Nephron (organoid): ENCODE data around the gene TBC1D13.

Experiments
- H3K27ac Mint-ChIP-seq, 3 experiments: 2 replicates each; pipeline ENCODE4 v1.8.0; 2020; ENCODE audit warnings: mixed read lengths in 3 of 3, mild to moderate bottlenecking in 2 of 3, moderate library complexity in 1 of 3
- H3K27me3 Mint-ChIP-seq: 2 replicates; pipeline ENCODE4 v1.8.0; 2021; ENCODE audit warnings: low read depth, mild to moderate bottlenecking, moderate library complexity, mixed read lengths
- H3K36me3 Mint-ChIP-seq: 2 replicates; pipeline ENCODE4 v1.8.0; 2020; ENCODE audit warnings: low read depth, mixed read lengths
- H3K4me1 Mint-ChIP-seq: 2 replicates; pipeline ENCODE4 v1.8.0; 2020; ENCODE audit warnings: mixed read lengths
- H3K4me3 Mint-ChIP-seq, 3 experiments: 2 replicates each; pipeline ENCODE4 v1.8.0; 2020; ENCODE audit warnings: mild to moderate bottlenecking in 3 of 3, mixed read lengths in 3 of 3, moderate library complexity in 2 of 3
- H3K9me3 Mint-ChIP-seq: 2 replicates; pipeline ENCODE4 v1.8.0; 2020; ENCODE audit warnings: mixed read lengths
- TF ChIP-seq, protein P1 (sequence below), 3 experiments: fragments of 200-600 bp; sonication (generic); IDR thresholded peaks; one replicate each; pipeline ENCODE4 v1.5.0; 2021; ENCODE audit warnings: antibody characterized with exemption in 3 of 3; ENCODE audit not compliant: unreplicated experiment in 3 of 3

The TBC1D13 gene

DNA sequence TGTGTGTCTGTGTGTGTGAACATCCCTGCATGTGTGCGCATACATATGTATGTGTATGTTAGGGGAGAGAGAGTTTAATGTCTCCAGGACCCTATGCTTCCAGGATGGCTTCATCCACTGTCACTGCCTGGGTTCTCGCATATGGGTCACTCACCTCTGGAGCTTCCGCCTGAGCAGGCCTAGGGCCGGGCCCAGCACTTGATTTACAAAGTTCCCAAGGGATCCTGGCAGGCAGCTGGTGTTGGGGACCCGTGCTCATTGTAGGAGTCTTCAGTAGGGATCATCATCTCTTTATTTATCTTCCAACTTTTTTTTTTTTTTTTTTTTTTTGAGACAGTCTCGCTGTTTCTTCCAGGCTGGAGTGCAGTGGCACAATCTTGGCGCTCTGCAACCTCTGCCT, 13.0 kb downstream of the TBC1D13 start:
- Mint-ChIP-seq H3K4me3 (no peak overlapping the region), H3K9me3 (no peaks in the 10 kb centered on the region), H3K4me1 (no peaks in the 10 kb centered on the region), H3K36me3 (peaks cover 47% of the 10 kb centered on the region), H3K27me3 (no peaks in the 10 kb centered on the region), H3K27ac (no peak overlapping the region)
- TF ChIP-seq, protein P1, sequence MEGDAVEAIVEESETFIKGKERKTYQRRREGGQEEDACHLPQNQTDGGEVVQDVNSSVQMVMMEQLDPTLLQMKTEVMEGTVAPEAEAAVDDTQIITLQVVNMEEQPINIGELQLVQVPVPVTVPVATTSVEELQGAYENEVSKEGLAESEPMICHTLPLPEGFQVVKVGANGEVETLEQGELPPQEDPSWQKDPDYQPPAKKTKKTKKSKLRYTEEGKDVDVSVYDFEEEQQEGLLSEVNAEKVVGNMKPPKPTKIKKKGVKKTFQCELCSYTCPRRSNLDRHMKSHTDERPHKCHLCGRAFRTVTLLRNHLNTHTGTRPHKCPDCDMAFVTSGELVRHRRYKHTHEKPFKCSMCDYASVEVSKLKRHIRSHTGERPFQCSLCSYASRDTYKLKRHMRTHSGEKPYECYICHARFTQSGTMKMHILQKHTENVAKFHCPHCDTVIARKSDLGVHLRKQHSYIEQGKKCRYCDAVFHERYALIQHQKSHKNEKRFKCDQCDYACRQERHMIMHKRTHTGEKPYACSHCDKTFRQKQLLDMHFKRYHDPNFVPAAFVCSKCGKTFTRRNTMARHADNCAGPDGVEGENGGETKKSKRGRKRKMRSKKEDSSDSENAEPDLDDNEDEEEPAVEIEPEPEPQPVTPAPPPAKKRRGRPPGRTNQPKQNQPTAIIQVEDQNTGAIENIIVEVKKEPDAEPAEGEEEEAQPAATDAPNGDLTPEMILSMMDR (IDR thresholded peaks at IDR 0.05; ENCODE audit: unreplicated experiment in 3 of 3), result no peak

DNA sequence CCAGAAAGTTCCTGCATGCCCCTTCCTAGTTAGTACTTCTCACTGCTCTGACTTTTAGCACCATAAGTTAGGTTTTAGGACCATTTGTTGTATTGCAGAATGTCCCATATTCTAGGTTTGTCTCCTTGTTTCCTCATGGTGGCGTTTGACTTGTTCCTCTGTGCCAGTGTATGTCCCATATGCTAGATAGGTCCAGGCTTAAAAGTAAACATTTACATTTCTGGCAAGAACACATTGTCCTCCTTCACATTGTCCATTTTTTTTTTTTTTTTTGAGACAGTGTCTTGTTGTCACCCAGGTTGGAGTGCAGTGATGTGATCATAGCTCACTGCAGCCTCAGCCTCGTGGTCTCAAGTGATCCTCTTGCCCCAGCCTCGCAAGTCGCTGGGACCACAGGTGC, 15.4 kb downstream of the TBC1D13 start:
- Mint-ChIP-seq H3K27me3 (no peaks in the 10 kb centered on the region), H3K27ac (no peak overlapping the region), H3K4me3 (no peak overlapping the region), H3K4me1 (no peaks in the 10 kb centered on the region), H3K9me3 (no peaks in the 10 kb centered on the region), H3K36me3 (peaks cover 53% of the 10 kb centered on the region)
- TF ChIP-seq, protein P1 (IDR thresholded peaks at IDR 0.05; ENCODE audit: unreplicated experiment in 3 of 3), result no peak

DNA sequence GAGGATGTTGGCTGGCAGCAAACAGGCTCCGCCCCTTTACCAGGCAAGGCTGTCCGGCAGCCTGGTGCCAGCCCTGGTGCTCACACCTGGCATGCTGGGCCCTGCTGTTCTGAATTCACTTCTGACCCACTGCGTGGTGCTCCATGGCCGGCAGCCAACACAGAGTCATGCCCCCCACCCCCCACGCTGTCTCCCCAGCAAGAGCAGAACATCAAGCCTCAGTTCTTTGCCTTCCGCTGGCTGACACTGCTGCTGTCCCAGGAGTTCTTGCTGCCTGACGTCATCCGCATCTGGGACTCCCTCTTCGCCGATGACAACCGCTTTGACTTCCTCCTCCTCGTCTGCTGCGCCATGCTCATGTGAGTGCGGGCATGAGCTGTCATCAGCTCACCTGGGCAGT, 18.6 kb downstream of the TBC1D13 start:
- no peaks in the 10 kb centered on the region for H3K9me3 Mint-ChIP-seq
- no peaks in the 10 kb centered on the region for H3K4me1 Mint-ChIP-seq
- peaks cover 44% of the 10 kb centered on the region for H3K36me3 Mint-ChIP-seq
- TF ChIP-seq, protein P1 (IDR thresholded peaks at IDR 0.05; ENCODE audit: unreplicated experiment in 3 of 3), result no peak
- no peak overlapping the region for H3K4me3 Mint-ChIP-seq
- no peaks in the 10 kb centered on the region for H3K27me3 Mint-ChIP-seq
- no peak overlapping the region for H3K27ac Mint-ChIP-seq

DNA sequence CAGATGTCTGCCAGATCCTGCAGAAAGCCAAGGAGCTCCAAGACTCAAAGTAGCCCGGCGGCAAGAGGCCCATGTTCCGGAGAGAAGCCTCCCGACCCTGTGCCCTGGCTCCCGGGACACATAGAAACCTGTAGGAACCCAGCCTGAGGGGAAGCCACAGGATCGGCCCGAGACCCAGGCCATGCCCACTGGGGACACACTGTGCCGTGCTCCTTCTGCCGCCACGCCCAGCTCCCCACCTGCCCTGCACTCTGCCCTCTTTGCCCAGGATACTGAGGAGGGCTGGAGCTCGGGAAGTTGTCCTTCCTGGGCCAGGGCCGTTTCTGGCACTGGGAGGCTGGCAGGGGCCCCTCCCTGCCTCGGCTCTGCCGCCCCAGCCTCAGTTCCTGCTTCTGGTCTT, 20.8 kb downstream of the TBC1D13 start:
- no peaks in the 10 kb centered on the region for H3K4me1 Mint-ChIP-seq
- H3K27me3 Mint-ChIP-seq, result no peaks in the 10 kb centered on the region
- H3K27ac Mint-ChIP-seq, result no peak overlapping the region
- TF ChIP-seq, protein P1 (IDR thresholded peaks at IDR 0.05; ENCODE audit: unreplicated experiment in 3 of 3), result no peak
- no peaks in the 10 kb centered on the region for H3K9me3 Mint-ChIP-seq
- no peak overlapping the region for H3K4me3 Mint-ChIP-seq
- peaks cover 32% of the 10 kb centered on the region for H3K36me3 Mint-ChIP-seq

DNA sequence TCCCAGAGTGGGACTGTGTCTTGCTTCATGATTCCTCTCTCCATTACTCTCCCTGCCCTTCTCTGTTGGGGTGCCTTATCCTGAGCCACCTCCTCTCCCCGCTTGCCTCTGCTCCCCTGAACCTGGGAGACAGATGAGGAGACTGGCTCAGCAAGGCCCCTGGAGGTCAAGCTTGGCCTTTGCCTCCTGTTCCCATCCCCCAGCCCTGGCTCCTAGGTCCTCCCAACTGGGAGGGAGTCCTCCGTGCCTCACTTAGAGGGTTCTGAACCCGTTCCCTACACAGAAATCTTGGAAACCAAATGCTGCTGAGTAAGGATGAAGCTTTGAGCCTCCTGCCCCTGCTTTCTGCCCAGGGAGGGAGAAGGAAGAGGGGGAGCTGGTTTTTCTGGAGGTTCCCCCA, 21.5 kb downstream of the TBC1D13 start:
- peaks cover 25% of the 10 kb centered on the region for H3K36me3 Mint-ChIP-seq
- no peaks in the 10 kb centered on the region for H3K4me1 Mint-ChIP-seq
- no peaks in the 10 kb centered on the region for H3K27me3 Mint-ChIP-seq
- H3K9me3 Mint-ChIP-seq, result no peaks in the 10 kb centered on the region
- TF ChIP-seq, protein P1 (IDR thresholded peaks at IDR 0.05; ENCODE audit: unreplicated experiment in 3 of 3), result no peak
- no peak overlapping the region for H3K4me3 Mint-ChIP-seq
- no peak overlapping the region for H3K27ac Mint-ChIP-seq

DNA sequence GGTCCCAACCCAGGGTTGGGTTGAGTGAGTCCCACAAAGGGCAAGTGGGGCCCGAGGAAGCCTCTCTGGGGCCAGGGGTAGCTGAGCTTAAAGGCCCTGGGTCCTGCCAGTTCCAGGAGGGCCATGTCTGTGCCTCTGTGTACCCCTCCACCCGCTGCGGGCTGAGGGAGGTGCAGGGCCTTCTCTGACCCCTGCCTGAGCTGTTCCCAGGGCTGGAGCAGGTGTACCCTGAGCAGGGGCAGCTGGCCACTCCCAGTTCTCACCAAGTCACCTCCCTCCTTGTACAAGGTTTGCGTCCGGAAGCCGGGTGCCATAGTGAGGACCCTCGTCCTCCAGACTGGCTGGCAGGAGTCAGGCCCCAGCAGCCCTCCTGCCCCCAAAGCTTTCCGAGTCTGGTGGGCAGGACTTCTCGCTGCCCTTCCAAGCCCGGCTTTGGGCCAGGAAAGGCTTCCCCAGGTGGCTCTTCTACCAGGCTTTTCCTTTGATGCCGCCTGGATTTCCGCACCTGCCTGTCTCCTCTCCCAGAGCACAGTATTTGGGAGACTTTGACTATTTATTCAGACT, 22.1 kb downstream of the TBC1D13 start:
- TF ChIP-seq, protein P1 (IDR thresholded peaks at IDR 0.05; ENCODE audit: unreplicated experiment in 3 of 3), result no peak
- no peak overlapping the region for H3K27ac Mint-ChIP-seq
- H3K4me3 Mint-ChIP-seq, result no peak overlapping the region
- peaks cover 19% of the 10 kb centered on the region for H3K36me3 Mint-ChIP-seq
- H3K27me3 Mint-ChIP-seq, result no peaks in the 10 kb centered on the region
- H3K4me1 Mint-ChIP-seq, result no peaks in the 10 kb centered on the region
- no peaks in the 10 kb centered on the region for H3K9me3 Mint-ChIP-seq
